Skeletal muscle satellite cell (primary cell): Measurements from ENCODE around the gene NAV3.

Source experiments
- H3K27me3 ChIP-seq: 2 replicates; pipeline ENCODE4 v1.7.0; 2013; ENCODE audit warnings: low read length; ENCODE audit not compliant: control insufficient read depth, insufficient read depth
- H3K36me3 ChIP-seq: 2 replicates; pipeline ENCODE4 v1.7.0; 2013; ENCODE audit warnings: mild to moderate bottlenecking, control low read depth, low read length; ENCODE audit not compliant: insufficient read depth
- H3K4me1 ChIP-seq: 2 replicates; pipeline ENCODE4 v1.7.0; 2013; ENCODE audit warnings: low read length; ENCODE audit not compliant: control insufficient read depth, insufficient read depth
- H3K4me2 ChIP-seq: 2 replicates; pipeline ENCODE4 v1.7.0; 2013; ENCODE audit warnings: mild to moderate bottlenecking, low read length
- H3K4me3 ChIP-seq: 2 replicates; pipeline ENCODE4 v1.7.0; 2013; ENCODE audit warnings: low read length
- H3K9ac ChIP-seq: 2 replicates; pipeline ENCODE4 v1.7.0; 2013; ENCODE audit warnings: mild to moderate bottlenecking, low read depth, low read length, moderate library complexity
- H3K9me3 ChIP-seq: replicated peaks from 2 replicates; pipeline ENCODE4 v1.7.0; 2013; ENCODE audit warnings: mild to moderate bottlenecking, control low read depth, low read length

NAV3 gene

GRCh38 chr12:77814386-77814785, 16.3 kb upstream of the NAV3 start:
- Histone ChIP-seq H3K27me3 (no peaks in the 10 kb centered on the region), H3K9me3 (no peaks in the 10 kb centered on the region), H3K9ac (no peak overlapping the region), H3K4me2 (no peak overlapping the region), H3K4me3 (no peak overlapping the region), H3K4me1 (peaks cover 15% of the 10 kb centered on the region), H3K36me3 (no peaks in the 10 kb centered on the region)

GRCh38 chr12:77816196-77816595, 14.5 kb upstream of the NAV3 start:
- Histone ChIP-seq H3K4me3 (no peak overlapping the region), H3K9me3 (no peaks in the 10 kb centered on the region), H3K4me2 (no peak overlapping the region), H3K36me3 (no peaks in the 10 kb centered on the region), H3K27me3 (no peaks in the 10 kb centered on the region), H3K4me1 (peaks cover 15% of the 10 kb centered on the region), H3K9ac (no peak overlapping the region)

GRCh38 chr12:77817276-77817675, 13.4 kb upstream of the NAV3 start:
- H3K4me3 ChIP-seq = no peak overlapping the region
- H3K27me3 ChIP-seq = no peaks in the 10 kb centered on the region
- no peak overlapping the region for H3K9ac ChIP-seq
- H3K36me3 ChIP-seq = no peaks in the 10 kb centered on the region
- no peaks in the 10 kb centered on the region for H3K9me3 ChIP-seq
- peaks cover 15% of the 10 kb centered on the region for H3K4me1 ChIP-seq
- H3K4me2 ChIP-seq = no peak overlapping the region

- peaks cover 13% of the 10 kb centered on the region for H3K4me1 ChIP-seq
- H3K4me3 ChIP-seq = no peak overlapping the region
- no peak overlapping the region for H3K9ac ChIP-seq
- H3K27me3 ChIP-seq = no peaks in the 10 kb centered on the region
- H3K9me3 ChIP-seq = no peaks in the 10 kb centered on the region
- no peak overlapping the region for H3K4me2 ChIP-seq
- H3K36me3 ChIP-seq = no peaks in the 10 kb centered on the region
These were observed 12.3 kb upstream of the NAV3 start for GRCh38 chr12:77818351-77818750.

- Histone ChIP-seq H3K4me1 (no peaks in the 10 kb centered on the region), H3K9ac (no peak overlapping the region), H3K9me3 (no peaks in the 10 kb centered on the region), H3K27me3 (no peaks in the 10 kb centered on the region), H3K4me3 (no peak overlapping the region), H3K4me2 (no peak overlapping the region), H3K36me3 (no peaks in the 10 kb centered on the region)
These were observed 8.9 kb upstream of the NAV3 start for GRCh38 chr12:77821699-77822203.

- no peak overlapping the region for H3K4me2 ChIP-seq
- no peak overlapping the region for H3K9ac ChIP-seq
- H3K4me3 ChIP-seq = no peak overlapping the region
- no peaks in the 10 kb centered on the region for H3K36me3 ChIP-seq
- H3K27me3 ChIP-seq = no peaks in the 10 kb centered on the region
- peaks cover 23% of the 10 kb centered on the region for H3K4me1 ChIP-seq
- no peaks in the 10 kb centered on the region for H3K9me3 ChIP-seq
These were observed 2.6 kb downstream of the NAV3 start for GRCh38 chr12:77833329-77833728.

- no peaks in the 10 kb centered on the region for H3K27me3 ChIP-seq
- H3K4me1 ChIP-seq = peaks cover 23% of the 10 kb centered on the region
- no peak overlapping the region for H3K9ac ChIP-seq
- no peak overlapping the region for H3K4me3 ChIP-seq
- no peaks in the 10 kb centered on the region for H3K36me3 ChIP-seq
- no peak overlapping the region for H3K4me2 ChIP-seq
- H3K9me3 ChIP-seq = no peaks in the 10 kb centered on the region
These were observed 3.9 kb downstream of the NAV3 start for GRCh38 chr12:77834618-77835017.

- Histone ChIP-seq H3K4me2 (no peak overlapping the region), H3K27me3 (no peaks in the 10 kb centered on the region), H3K4me3 (no peak overlapping the region), H3K9ac (no peak overlapping the region), H3K36me3 (no peaks in the 10 kb centered on the region), H3K9me3 (no peaks in the 10 kb centered on the region), H3K4me1 (peaks cover 13% of the 10 kb centered on the region)
These were observed 5.3 kb downstream of the NAV3 start for GRCh38 chr12:77835969-77836368.

- Histone ChIP-seq H3K4me3 (no peak overlapping the region), H3K9ac (no peak overlapping the region), H3K4me1 (peaks cover 13% of the 10 kb centered on the region), H3K27me3 (no peaks in the 10 kb centered on the region), H3K9me3 (no peaks in the 10 kb centered on the region), H3K4me2 (no peak overlapping the region), H3K36me3 (no peaks in the 10 kb centered on the region)
These were observed 7.2 kb downstream of the NAV3 start for GRCh38 chr12:77837876-77838291.

- no peak overlapping the region for H3K9ac ChIP-seq
- H3K27me3 ChIP-seq = no peaks in the 10 kb centered on the region
- H3K4me2 ChIP-seq = no peak overlapping the region
- peaks cover 17% of the 10 kb centered on the region for H3K4me1 ChIP-seq
- H3K36me3 ChIP-seq = no peaks in the 10 kb centered on the region
- H3K9me3 ChIP-seq = no peaks in the 10 kb centered on the region
- H3K4me3 ChIP-seq = no peak overlapping the region
These were observed 10.8 kb downstream of the NAV3 start for GRCh38 chr12:77841521-77841920.

- H3K27me3 ChIP-seq = no peaks in the 10 kb centered on the region
- no peak overlapping the region for H3K4me3 ChIP-seq
- H3K9ac ChIP-seq = no peak overlapping the region
- H3K4me1 ChIP-seq = peaks cover 26% of the 10 kb centered on the region
- H3K4me2 ChIP-seq = no peak overlapping the region
- no peaks in the 10 kb centered on the region for H3K36me3 ChIP-seq
- H3K9me3 ChIP-seq = no peaks in the 10 kb centered on the region
These were observed 11.7 kb downstream of the NAV3 start for GRCh38 chr12:77842430-77842829.

GRCh38 chr12:77845831-77846230, 15.1 kb downstream of the NAV3 start:
- Histone ChIP-seq H3K9me3 (no peaks in the 10 kb centered on the region), H3K9ac (no peak overlapping the region), H3K4me3 (no peak overlapping the region), H3K27me3 (no peaks in the 10 kb centered on the region), H3K4me1 (peaks cover 41% of the 10 kb centered on the region), H3K4me2 (no peak overlapping the region), H3K36me3 (no peaks in the 10 kb centered on the region)
